GM23248 (cell line): ENCODE measurements around the gene ZFAND4. TPM values are rescaled to one million over a fixed set of nuclear protein-coding genes. Genes with fewer than 3 reads are reported as not detected.
"Not testable (repeated sequence)": the region's sequence is repeated elsewhere in the genome, so short reads cannot be mapped to it uniquely, and the experiment has no call there.

Source experiments
- DNase-seq: peaks from one replicate; pipeline ENCODE4 v3.0.0-alpha.2; 2015
- H2AFZ ChIP-seq: fragments of 200-600 bp; sonication (generic); 2 replicates; pipeline ENCODE4 v1.6.1; 2016; ENCODE audit warnings: antibody characterized with exemption
- H3F3A ChIP-seq: fragments of 200-600 bp; sonication (generic); 2 replicates; pipeline ENCODE4 v1.6.1; 2016; ENCODE audit warnings: mild to moderate bottlenecking, antibody characterized with exemption, mixed run types; ENCODE audit not compliant: insufficient read depth
- H3K27ac ChIP-seq: fragments of 200-600 bp; sonication (generic); 2 replicates; pipeline ENCODE4 v1.5.1; 2016; ENCODE audit warnings: mild to moderate bottlenecking
- H3K27me3 ChIP-seq: fragments of 200-600 bp; sonication (generic); replicated peaks from 2 replicates; pipeline ENCODE4 v1.6.1; 2016; ENCODE audit warnings: mild to moderate bottlenecking; ENCODE audit not compliant: insufficient read depth
- H3K36me3 ChIP-seq: fragments of 200-600 bp; sonication (generic); 2 replicates; pipeline ENCODE4 v1.6.1; 2016; ENCODE audit warnings: low read depth, mild to moderate bottlenecking
- H3K4me1 ChIP-seq: fragments of 200-600 bp; sonication (generic); 2 replicates; pipeline ENCODE4 v1.6.1; 2016; ENCODE audit warnings: mild to moderate bottlenecking; ENCODE audit not compliant: insufficient read depth
- H3K4me2 ChIP-seq: fragments of 200-600 bp; sonication (generic); one replicate; pipeline ENCODE4 v1.6.1; 2016; ENCODE audit warnings: mild to moderate bottlenecking; ENCODE audit not compliant: unreplicated experiment
- H3K4me3 ChIP-seq: fragments of 200-600 bp; sonication (generic); 2 replicates; pipeline ENCODE4 v1.5.1; 2016; ENCODE audit warnings: mild to moderate bottlenecking
- H3K79me2 ChIP-seq: fragments of 200-600 bp; sonication (generic); 2 replicates; pipeline ENCODE4 v1.6.1; 2016; ENCODE audit warnings: mild to moderate bottlenecking; ENCODE audit not compliant: insufficient read depth
- H3K9ac ChIP-seq: fragments of 200-600 bp; sonication (generic); 2 replicates; pipeline ENCODE4 v1.6.1; 2016; ENCODE audit warnings: mild to moderate bottlenecking
- H3K9me2 ChIP-seq: fragments of 200-600 bp; sonication (generic); 2 replicates; pipeline ENCODE4 v1.6.1; 2016; ENCODE audit warnings: mixed run types, mild to moderate bottlenecking, moderate library complexity; ENCODE audit not compliant: insufficient read depth
- H3K9me3 ChIP-seq: fragments of 200-600 bp; sonication (generic); one replicate; pipeline ENCODE4 v1.6.1; 2017; ENCODE audit warnings: low read depth
- H4K20me1 ChIP-seq: fragments of 200-600 bp; sonication (generic); 2 replicates; pipeline ENCODE4 v1.6.0; 2016; ENCODE audit not compliant: insufficient read depth
- EZH2 ChIP-seq: fragments of 200-600 bp; sonication (generic); IDR thresholded peaks from 2 replicates; pipeline ENCODE4 v1.6.1; 2018; ENCODE audit warnings: antibody characterized with exemption, mild to moderate bottlenecking; ENCODE audit not compliant: insufficient read depth, poor library complexity, severe bottlenecking
- EZH2phosphoT487 ChIP-seq: fragments of 200-600 bp; sonication (generic); IDR thresholded peaks from 2 replicates; pipeline ENCODE4 v1.6.1; 2018; ENCODE audit warnings: antibody characterized with exemption, moderate library complexity, mild to moderate bottlenecking, low read depth; ENCODE audit not compliant: insufficient read depth
- WGBS, 2 experiments: methylation state at CpG; one replicate each; pipeline ENCODE4 v1.1.6; 2015 to 2017; ENCODE audit warnings: low lambda C conversion rate in 2 of 2, low coverage in 1 of 2; ENCODE audit errors: missing lambda C conversion rate in 2 of 2; 5-methylcytosine and 5-hydroxymethylcytosine counted together
- in situ Hi-C: fragments of 300-500 bp; cut with MboI; formaldehyde crosslinking; loops from 2 replicates; pipeline ENCODE4 v1.15.0; 2020
- polyA plus RNA-seq: library from polyadenylated mRNA; unstranded; fragments of >200 nt; fragmentation: Nextera tagmentation; extraction: Ambion mirVana; gene quantifications from 2 replicates; pipeline ENCODE4 v1.2.1, GENCODE V29; 2016
- total RNA-seq: library from RNA; depleted of rRNA; stranded (reverse); fragments of >200 nt; shearing (Covaris generic); gene quantifications from 2 replicates; pipeline ENCODE4 v1.2.3, GENCODE V29; 2014

Gene ZFAND4
- total and polyA plus RNA-seq, 2 experiments from 2014 or later: 2.7 to 8.1 TPM

- WGBS, 2 experiments: 95 to 97% methylated on average over 1 of the region's 1 CpG
- H3K9me3 ChIP-seq: no peaks in the 10 kb centered on the region
- H3K9me2 ChIP-seq: no peaks in the 10 kb centered on the region
- H3K4me2 ChIP-seq: no peak overlapping the region
- H3K79me2 ChIP-seq: no peaks in the 10 kb centered on the region
- no peak overlapping the region for H2AFZ ChIP-seq
- no peaks in the 10 kb centered on the region for H3F3A ChIP-seq
- in situ Hi-C loops: no loop called here
- H3K36me3 ChIP-seq: no peaks in the 10 kb centered on the region
- H3K27ac ChIP-seq: no peak overlapping the region
- no peak for TF ChIP-seq EZH2
- TF ChIP-seq EZH2phosphoT487: no peak
- H3K9ac ChIP-seq: no peak overlapping the region
- H3K4me3 ChIP-seq: no peak overlapping the region
- H3K27me3 ChIP-seq: no peaks in the 10 kb centered on the region
- no peaks in the 10 kb centered on the region for H4K20me1 ChIP-seq
- no peaks in the 10 kb centered on the region for H3K4me1 ChIP-seq
- DNase-seq: no peak
Observed at GRCh38 chr10:45607276-45607675, 65.3 kb downstream of the ZFAND4 start.

GRCh38 chr10:45602836-45603235, 69.7 kb downstream of the ZFAND4 start:
- Histone ChIP-seq H3K4me3 (no peak overlapping the region), H4K20me1 (no peaks in the 10 kb centered on the region), H3K27me3 (peaks cover 23% of the 10 kb centered on the region; the same call in 1 of the 2 replicates), H3K27ac (no peak overlapping the region), H3K9me3 (no peaks in the 10 kb centered on the region), H3K4me2 (no peak overlapping the region), H3K4me1 (no peaks in the 10 kb centered on the region), H2AFZ (no peak overlapping the region), H3K79me2 (no peaks in the 10 kb centered on the region), H3K9ac (no peak overlapping the region), H3K9me2 (no peaks in the 10 kb centered on the region), H3K36me3 (no peaks in the 10 kb centered on the region), H3F3A (no peaks in the 10 kb centered on the region)
- TF ChIP-seq EZH2 (no peak), EZH2phosphoT487 (no peak)
- no peak for DNase-seq
- in situ Hi-C loops: no loop called here
- 80 to 88% methylated on average over 4 of the region's 4 CpGs for WGBS, 2 experiments

- 76 to 84% methylated on average over 3 of the region's 3 CpGs for WGBS, 2 experiments
- H3K4me3 ChIP-seq: no peak overlapping the region
- DNase-seq: peak; percentile 73
- no peaks in the 10 kb centered on the region for H3F3A ChIP-seq
- no peak overlapping the region for H2AFZ ChIP-seq
- H3K27me3 ChIP-seq: peaks cover 23% of the 10 kb centered on the region; the same call in 1 of the 2 replicates
- in situ Hi-C loops: no loop called here
- no peaks in the 10 kb centered on the region for H3K36me3 ChIP-seq
- no peaks in the 10 kb centered on the region for H3K9me2 ChIP-seq
- no peaks in the 10 kb centered on the region for H4K20me1 ChIP-seq
- no peaks in the 10 kb centered on the region for H3K79me2 ChIP-seq
- no peak overlapping the region for H3K4me2 ChIP-seq
- H3K27ac ChIP-seq: no peak overlapping the region
- H3K4me1 ChIP-seq: no peaks in the 10 kb centered on the region
- no peak overlapping the region for H3K9ac ChIP-seq
- TF ChIP-seq EZH2phosphoT487 (no peak), EZH2 (no peak)
- H3K9me3 ChIP-seq: no peaks in the 10 kb centered on the region
Observed at GRCh38 chr10:45602082-45602730, 70.4 kb downstream of the ZFAND4 start.

- H3K4me3 ChIP-seq, H3F3A ChIP-seq, H3K4me1 ChIP-seq, in situ Hi-C loops, DNase-seq, H2AFZ ChIP-seq, H3K4me2 ChIP-seq, H3K9me2 ChIP-seq, H3K79me2 ChIP-seq, H4K20me1 ChIP-seq, H3K27ac ChIP-seq, H3K9me3 ChIP-seq, H3K9ac ChIP-seq, H3K36me3 ChIP-seq: not testable (repeated sequence)
- WGBS, 2 experiments: 78 to 79% methylated on average over 15 to 16 of the region's 16 CpGs
- peaks cover 23% of the 10 kb centered on the region; the same call in 1 of the 2 replicates for H3K27me3 ChIP-seq
Observed at GRCh38 chr10:45601254-45601930, 71.2 kb downstream of the ZFAND4 start.

GRCh38 chr10:45600337-45601253, 72.0 kb downstream of the ZFAND4 start:
- DNase-seq, in situ Hi-C loops: not testable (repeated sequence)
- H3K4me3 ChIP-seq: peak overlapping the region; percentile 17; the same call in 1 of the 2 replicates

More at GRCh38 chr10:45600337-45601253, 72.0 kb downstream of the ZFAND4 start:
- not testable (repeated sequence) for H3K36me3 ChIP-seq, H3K9me2 ChIP-seq, H3K9me3 ChIP-seq, H3F3A ChIP-seq, H3K79me2 ChIP-seq, H3K9ac ChIP-seq, H4K20me1 ChIP-seq, H3K27ac ChIP-seq, H3K4me1 ChIP-seq
- Histone ChIP-seq H3K4me2 (peak overlapping the region; percentile 7), H3K27me3 (peaks cover 23% of the 10 kb centered on the region; the same call in 1 of the 2 replicates), H2AFZ (peak overlapping the region; percentile 63; the same call in 1 of the 2 replicates)
- 18 to 21% methylated on average over 36 to 40 of the region's 47 CpGs for WGBS, 2 experiments
